Measurements from ENCODE around the gene LHFPL3.

LHFPL3 gene

GRCh38 chr7:104386943-104387342 lies 58.5 kb downstream of the LHFPL3 start:
- ChIA-PET POLR2A (no interaction called here), CTCF (no interaction called here)

DNA sequence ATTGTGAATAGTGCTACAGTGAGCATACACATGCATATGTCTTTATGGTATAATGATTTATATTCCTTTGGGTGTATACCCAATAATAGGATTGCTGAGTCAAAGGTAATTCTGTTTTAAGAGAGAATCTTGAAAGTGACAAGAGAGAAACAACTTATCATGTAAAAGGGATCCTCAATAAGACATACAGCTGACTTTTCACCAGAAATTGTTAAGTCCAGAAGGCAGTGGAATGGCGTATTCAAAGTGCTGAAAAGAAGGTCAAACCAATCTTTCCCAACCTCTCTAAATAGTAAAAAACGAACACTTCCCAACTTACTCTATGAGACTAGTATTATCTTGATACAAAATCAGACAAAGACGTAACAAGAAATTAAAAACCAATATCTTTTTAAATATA lies 59.8 kb downstream of the LHFPL3 start:
- TF ChIP-seq HDGF (IDR thresholded peaks at IDR 0.05; ENCODE audit: borderline replicate concordance) (no peak), FOXK2 (IDR thresholded peaks at IDR 0.05) (no peak), SUZ12 (IDR thresholded peaks at IDR 0.05) (no peak), FOXA1 (IDR thresholded peaks at IDR 0.05) (no peak), NFRKB (IDR thresholded peaks at IDR 0.05) (no peak), FOXM1 (IDR thresholded peaks at IDR 0.05; ENCODE audit: borderline replicate concordance) (no peak), LEF1 (IDR thresholded peaks at IDR 0.05; ENCODE audit: borderline replicate concordance) (no peak), SP1 (IDR thresholded peaks at IDR 0.05) (no peak), ELF4 (IDR thresholded peaks at IDR 0.05) (no peak), ARNT (IDR thresholded peaks at IDR 0.05) (no peak), L3MBTL2 (conservative IDR thresholded peaks at IDR 0.05) (no peak), BHLHE40 (IDR thresholded peaks at IDR 0.05; ENCODE audit: borderline replicate concordance) (no peak), CTBP1 (IDR thresholded peaks at IDR 0.05; ENCODE audit: borderline replicate concordance) (no peak), ZNF384 (IDR thresholded peaks at IDR 0.05) (no peak), TARDBP (IDR thresholded peaks at IDR 0.05) (no peak), PKNOX1 (IDR thresholded peaks at IDR 0.05) (no peak)
- CTCF ChIA-PET = no interaction called here
- DNase-seq (ENCODE audit: extremely low spot score) = no peak
- POLR2A ChIA-PET = no interaction called here

More at GRCh38 chr7:104386943-104387342, 58.5 kb downstream of the LHFPL3 start:
- no peak for DNase-seq (ENCODE audit: extremely low spot score)
- TF ChIP-seq SP1 (IDR thresholded peaks at IDR 0.05) = no peak
- no peak for TF ChIP-seq BHLHE40 (IDR thresholded peaks at IDR 0.05; ENCODE audit: borderline replicate concordance)

DNA sequence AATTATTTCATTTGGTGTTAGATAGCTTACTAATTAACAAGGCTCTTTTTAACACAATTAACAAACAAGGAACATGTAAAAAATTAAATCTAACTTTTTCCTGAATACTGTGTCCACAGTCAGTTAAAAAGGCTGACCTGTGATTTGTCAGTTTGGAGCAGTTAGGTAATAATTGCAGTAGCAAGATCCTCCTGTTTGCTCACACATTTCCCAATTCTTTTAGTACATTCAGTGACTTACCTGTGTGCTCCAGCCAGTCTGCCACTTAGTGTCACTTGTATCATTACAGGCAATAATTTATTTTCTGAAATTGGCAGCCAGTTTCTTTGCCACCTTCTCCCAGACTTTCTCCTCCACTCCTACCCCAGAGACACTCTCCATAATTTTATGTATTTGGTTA lies 66.8 kb downstream of the LHFPL3 start:
- no peak for TF ChIP-seq CTBP1 (IDR thresholded peaks at IDR 0.05; ENCODE audit: borderline replicate concordance)
- TF ChIP-seq BHLHE40 (IDR thresholded peaks at IDR 0.05; ENCODE audit: borderline replicate concordance) = no peak
- no peak for TF ChIP-seq HDGF (IDR thresholded peaks at IDR 0.05; ENCODE audit: borderline replicate concordance)
- no peak for TF ChIP-seq SUZ12 (IDR thresholded peaks at IDR 0.05)
- no peak for TF ChIP-seq FOXA1 (IDR thresholded peaks at IDR 0.05)
- POLR2A ChIA-PET = no interaction called here
- no peak for DNase-seq (ENCODE audit: extremely low spot score)
- CTCF ChIA-PET = no interaction called here

DNA sequence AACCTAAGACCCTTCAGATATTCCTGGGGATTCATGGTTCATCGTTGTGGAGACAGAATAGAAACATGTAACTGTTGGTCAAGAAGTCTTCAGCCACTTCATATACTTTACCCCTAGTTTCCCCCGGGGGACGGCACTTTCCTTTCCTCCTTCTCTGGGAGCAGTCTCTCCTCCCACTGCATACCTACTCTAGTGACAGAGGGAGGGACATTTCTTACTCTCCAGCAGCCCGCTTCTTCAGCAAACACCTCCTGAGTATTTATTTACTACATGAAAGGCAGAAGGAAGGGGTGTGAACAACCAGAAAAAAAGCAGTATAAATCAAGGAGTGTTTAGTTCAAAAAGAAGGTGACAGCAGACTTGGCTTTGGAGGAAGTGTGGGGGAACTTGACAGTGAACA lies 69.0 kb downstream of the LHFPL3 start:
- POLR2A ChIA-PET = no interaction called here
- DNase-seq (ENCODE audit: extremely low spot score) = no peak
- TF ChIP-seq L3MBTL2 (conservative IDR thresholded peaks at IDR 0.05) = no peak
- TF ChIP-seq ZNF384 (IDR thresholded peaks at IDR 0.05) = no peak
- TF ChIP-seq TARDBP (IDR thresholded peaks at IDR 0.05) = no peak
- TF ChIP-seq PKNOX1 (IDR thresholded peaks at IDR 0.05) = no peak
- no peak for TF ChIP-seq SP1 (IDR thresholded peaks at IDR 0.05)
- CTCF ChIA-PET = no interaction called here

DNA sequence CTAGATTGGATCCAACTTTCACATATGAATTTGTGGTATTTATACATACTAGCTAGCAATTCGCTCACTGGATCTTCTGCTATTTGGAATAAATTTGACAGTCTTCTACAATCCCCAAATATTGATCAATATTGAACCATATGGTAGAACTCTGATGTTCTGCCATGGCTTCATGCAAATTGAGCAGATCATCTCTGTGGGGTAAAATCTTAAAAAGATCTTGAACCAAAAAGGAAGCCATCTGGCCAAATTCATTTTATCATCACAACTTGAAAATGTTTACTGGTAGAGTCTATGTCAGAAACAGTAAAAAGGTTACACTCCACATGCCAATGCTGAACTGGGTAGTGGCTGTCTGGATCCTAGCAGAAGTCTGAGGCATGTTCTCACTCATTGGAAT lies 80.0 kb downstream of the LHFPL3 start:
- POLR2A ChIA-PET = no interaction called here
- CTCF ChIA-PET = no interaction called here
- DNase-seq (ENCODE audit: extremely low spot score) = no peak
- TF ChIP-seq NFRKB (IDR thresholded peaks at IDR 0.05) (no peak), ELF4 (IDR thresholded peaks at IDR 0.05) (no peak), SP1 (IDR thresholded peaks at IDR 0.05) (no peak), ARNT (IDR thresholded peaks at IDR 0.05) (no peak), HDGF (IDR thresholded peaks at IDR 0.05; ENCODE audit: borderline replicate concordance) (no peak), FOXM1 (IDR thresholded peaks at IDR 0.05; ENCODE audit: borderline replicate concordance) (no peak), BHLHE40 (IDR thresholded peaks at IDR 0.05; ENCODE audit: borderline replicate concordance) (no peak), ZNF384 (IDR thresholded peaks at IDR 0.05) (no peak), FOXA1 (IDR thresholded peaks at IDR 0.05) (no peak), FOXK2 (IDR thresholded peaks at IDR 0.05) (no peak)

- POLR2A ChIA-PET = no interaction called here
- TF ChIP-seq PKNOX1 (IDR thresholded peaks at IDR 0.05) (no peak), TARDBP (IDR thresholded peaks at IDR 0.05) (no peak), BHLHE40 (IDR thresholded peaks at IDR 0.05; ENCODE audit: borderline replicate concordance) (no peak), NFRKB (IDR thresholded peaks at IDR 0.05) (no peak), SUZ12 (IDR thresholded peaks at IDR 0.05) (no peak), LEF1 (IDR thresholded peaks at IDR 0.05; ENCODE audit: borderline replicate concordance) (no peak), ZNF384 (IDR thresholded peaks at IDR 0.05) (no peak), FOXK2 (IDR thresholded peaks at IDR 0.05) (no peak), FOXM1 (IDR thresholded peaks at IDR 0.05; ENCODE audit: borderline replicate concordance) (no peak), CTBP1 (IDR thresholded peaks at IDR 0.05; ENCODE audit: borderline replicate concordance) (no peak), FOXA1 (IDR thresholded peaks at IDR 0.05) (no peak), ARNT (IDR thresholded peaks at IDR 0.05) (no peak), HDGF (IDR thresholded peaks at IDR 0.05; ENCODE audit: borderline replicate concordance) (no peak), ELF4 (IDR thresholded peaks at IDR 0.05) (no peak), SP1 (IDR thresholded peaks at IDR 0.05) (no peak)
Measured at GRCh38 chr7:104410742-104411141, 82.3 kb downstream of the LHFPL3 start.

DNA sequence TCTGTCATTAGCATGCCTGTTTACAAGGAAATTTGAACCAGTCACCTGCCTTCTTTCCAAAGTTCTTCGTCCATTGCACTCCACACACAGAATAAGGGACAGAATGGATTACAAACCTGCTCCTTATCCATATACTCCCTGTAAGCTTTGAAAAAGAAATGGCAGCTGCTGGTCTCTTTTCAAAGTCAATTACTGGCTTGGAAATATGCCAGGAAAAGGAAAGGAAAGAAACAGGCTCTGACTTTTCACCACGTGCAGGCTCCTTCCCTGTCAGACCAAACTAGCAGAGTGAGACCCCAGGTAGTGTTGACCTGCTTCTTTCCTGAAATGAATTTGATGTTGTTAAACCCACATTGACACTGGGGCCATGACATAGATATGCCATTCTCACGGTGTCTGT lies 84.5 kb downstream of the LHFPL3 start:
- DNase-seq (ENCODE audit: extremely low spot score) = no peak
- TF ChIP-seq ARNT (IDR thresholded peaks at IDR 0.05) (no peak), SP1 (IDR thresholded peaks at IDR 0.05) (no peak), TARDBP (IDR thresholded peaks at IDR 0.05) (no peak), FOXK2 (IDR thresholded peaks at IDR 0.05) (no peak)
- ChIA-PET POLR2A (no interaction called here), CTCF (interaction anchor here (0.6 kb wide), 1 partner anchor 9 kb away, joined by 3 read pairs; no protein-coding TSS in a partner anchor)

More at GRCh38 chr7:104410742-104411141, 82.3 kb downstream of the LHFPL3 start:
- CTCF ChIA-PET = no interaction called here
- no peak for DNase-seq (ENCODE audit: extremely low spot score)

All from HEK293T (cell line).